Measurements from ENCODE around the gene PSD. TPM values are rescaled to one million over a fixed set of nuclear protein-coding genes. Genes with fewer than 3 reads are reported as not detected.

Gene PSD
- total RNA-seq, 1 donor from 2014 or later, result 88.5 TPM

DNA sequence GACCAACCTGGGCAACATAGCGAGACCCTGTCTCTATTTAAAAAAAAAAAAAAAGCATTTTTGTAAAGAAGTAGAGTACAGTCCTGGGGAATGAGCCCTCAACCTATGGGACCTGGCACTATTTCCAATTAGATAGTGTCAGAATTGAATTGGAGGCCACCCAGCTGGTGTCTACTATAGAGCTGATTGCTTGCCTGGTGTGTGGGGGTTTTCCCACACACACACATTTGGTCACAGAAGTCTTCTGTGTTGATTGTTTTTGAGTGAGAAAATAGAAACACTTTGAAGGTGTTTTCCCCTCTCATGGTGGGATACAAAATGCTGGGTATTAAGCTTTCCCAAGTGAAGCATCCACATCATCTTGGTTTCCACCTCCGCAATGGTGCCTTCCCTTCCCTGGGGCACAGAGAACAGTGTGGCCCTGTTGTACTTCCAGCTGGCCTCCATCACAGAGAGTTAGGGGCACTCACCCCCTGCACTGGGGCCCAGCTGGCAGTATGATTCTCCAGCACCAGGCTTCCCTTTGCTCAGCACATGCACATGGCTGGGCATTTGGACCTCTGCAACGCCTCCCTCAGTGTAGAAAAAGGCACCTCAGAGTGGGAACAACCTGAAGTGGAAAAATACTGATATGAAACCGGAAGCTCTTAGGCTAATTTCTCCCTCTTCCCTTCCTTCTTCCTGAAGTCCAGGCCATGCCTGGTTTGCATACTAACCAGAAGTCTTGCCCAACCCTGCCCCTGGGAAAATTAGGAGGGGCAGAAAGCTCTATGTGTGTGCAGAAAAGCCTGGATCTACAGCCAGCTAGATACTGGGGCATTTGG is 33.8 kb downstream of the PSD start:
- Mint-ChIP-seq H3K27ac (ENCODE audit: unreplicated experiment) (no peak overlapping the region), H3K27me3 (ENCODE audit: unreplicated experiment) (peaks cover 2% of the 10 kb centered on the region), H3K9me3 (ENCODE audit: unreplicated experiment) (no peaks in the 10 kb centered on the region), H3K4me1 (ENCODE audit: low read depth, unreplicated experiment) (no peaks in the 10 kb centered on the region), H3K36me3 (ENCODE audit: unreplicated experiment) (no peaks in the 10 kb centered on the region), H3K4me3 (ENCODE audit: unreplicated experiment) (no peak overlapping the region)
- TF ChIP-seq, protein P1, sequence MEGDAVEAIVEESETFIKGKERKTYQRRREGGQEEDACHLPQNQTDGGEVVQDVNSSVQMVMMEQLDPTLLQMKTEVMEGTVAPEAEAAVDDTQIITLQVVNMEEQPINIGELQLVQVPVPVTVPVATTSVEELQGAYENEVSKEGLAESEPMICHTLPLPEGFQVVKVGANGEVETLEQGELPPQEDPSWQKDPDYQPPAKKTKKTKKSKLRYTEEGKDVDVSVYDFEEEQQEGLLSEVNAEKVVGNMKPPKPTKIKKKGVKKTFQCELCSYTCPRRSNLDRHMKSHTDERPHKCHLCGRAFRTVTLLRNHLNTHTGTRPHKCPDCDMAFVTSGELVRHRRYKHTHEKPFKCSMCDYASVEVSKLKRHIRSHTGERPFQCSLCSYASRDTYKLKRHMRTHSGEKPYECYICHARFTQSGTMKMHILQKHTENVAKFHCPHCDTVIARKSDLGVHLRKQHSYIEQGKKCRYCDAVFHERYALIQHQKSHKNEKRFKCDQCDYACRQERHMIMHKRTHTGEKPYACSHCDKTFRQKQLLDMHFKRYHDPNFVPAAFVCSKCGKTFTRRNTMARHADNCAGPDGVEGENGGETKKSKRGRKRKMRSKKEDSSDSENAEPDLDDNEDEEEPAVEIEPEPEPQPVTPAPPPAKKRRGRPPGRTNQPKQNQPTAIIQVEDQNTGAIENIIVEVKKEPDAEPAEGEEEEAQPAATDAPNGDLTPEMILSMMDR (IDR thresholded peaks at IDR 0.05; ENCODE audit: partially characterized antibody, unreplicated experiment), result no peak
- no peak for DNase-seq

DNA sequence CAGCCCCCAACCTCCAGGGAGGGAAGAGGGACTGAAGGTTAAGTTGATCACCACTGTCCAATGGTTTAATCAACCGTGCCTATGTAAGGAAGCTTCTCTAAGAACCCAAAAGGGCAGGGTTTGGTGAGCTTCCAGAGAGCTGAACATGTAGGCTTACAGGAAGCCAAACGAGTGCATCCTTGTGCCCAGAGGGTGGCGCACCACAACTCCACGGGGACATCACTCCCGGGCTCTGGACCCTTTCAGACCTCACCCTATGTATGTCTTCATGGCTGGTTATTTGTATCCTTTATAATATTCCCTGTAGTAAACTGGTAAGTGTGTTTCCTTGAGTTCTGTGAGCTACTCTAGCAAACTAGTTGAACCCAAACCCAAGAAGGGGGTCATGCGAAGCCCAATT is 34.5 kb downstream of the PSD start:
- TF ChIP-seq, protein P1 (IDR thresholded peaks at IDR 0.05; ENCODE audit: partially characterized antibody, unreplicated experiment), result no peak
- no peak overlapping the region for H3K4me3 Mint-ChIP-seq (ENCODE audit: unreplicated experiment)
- no peak for DNase-seq

DNA sequence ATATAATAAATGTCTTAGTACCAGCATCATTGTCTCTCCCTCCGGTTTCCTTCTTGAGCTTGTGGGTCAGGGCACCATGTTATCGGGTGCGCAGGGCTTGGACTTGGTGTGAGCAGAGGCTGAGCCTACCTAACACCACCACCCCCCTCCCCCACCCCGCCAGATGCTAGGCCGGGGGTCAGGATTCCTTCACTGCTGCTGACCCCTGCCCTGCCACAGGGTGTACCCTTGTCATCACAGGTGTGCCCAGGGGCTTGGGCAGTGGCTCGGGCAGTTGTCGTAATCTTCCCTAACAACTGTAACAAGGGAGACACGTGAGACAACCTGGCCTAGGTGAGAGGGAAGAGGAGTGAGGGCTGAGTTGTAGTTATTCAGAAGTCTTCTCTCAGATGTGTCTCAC is 35.7 kb downstream of the PSD start:
- Mint-ChIP-seq H3K27ac (ENCODE audit: unreplicated experiment) (no peak overlapping the region), H3K4me3 (ENCODE audit: unreplicated experiment) (no peak overlapping the region), H3K27me3 (ENCODE audit: unreplicated experiment) (peaks cover 2% of the 10 kb centered on the region), H3K4me1 (ENCODE audit: low read depth, unreplicated experiment) (no peaks in the 10 kb centered on the region), H3K36me3 (ENCODE audit: unreplicated experiment) (no peaks in the 10 kb centered on the region), H3K9me3 (ENCODE audit: unreplicated experiment) (no peaks in the 10 kb centered on the region)
- TF ChIP-seq, protein P1 (IDR thresholded peaks at IDR 0.05; ENCODE audit: partially characterized antibody, unreplicated experiment), result no peak
- DNase-seq, result no peak

More for the DNA sequence above, 34.5 kb downstream of the PSD start:
- Mint-ChIP-seq H3K27me3 (ENCODE audit: unreplicated experiment) (peaks cover 2% of the 10 kb centered on the region), H3K9me3 (ENCODE audit: unreplicated experiment) (no peaks in the 10 kb centered on the region), H3K27ac (ENCODE audit: unreplicated experiment) (no peak overlapping the region), H3K36me3 (ENCODE audit: unreplicated experiment) (no peaks in the 10 kb centered on the region), H3K4me1 (ENCODE audit: low read depth, unreplicated experiment) (no peaks in the 10 kb centered on the region)

DNA sequence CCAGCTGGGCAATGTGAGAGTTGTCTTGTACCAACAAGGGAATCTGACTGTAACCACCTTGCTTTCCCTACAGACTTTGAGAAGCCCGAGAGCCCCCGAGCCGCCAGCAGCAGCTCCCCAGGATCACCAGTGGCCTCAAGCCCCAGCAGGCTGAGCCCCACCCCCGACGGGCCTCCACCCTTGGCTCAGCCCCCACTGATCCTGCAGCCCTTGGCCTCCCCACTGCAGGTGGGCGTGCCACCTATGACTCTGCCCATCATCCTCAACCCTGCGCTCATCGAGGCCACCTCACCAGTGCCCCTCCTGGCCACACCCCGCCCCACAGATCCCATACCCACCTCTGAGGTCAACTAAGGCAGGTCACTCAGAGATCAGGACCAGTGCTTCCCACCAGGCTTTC is 36.6 kb downstream of the PSD start:
- H3K9me3 Mint-ChIP-seq (ENCODE audit: unreplicated experiment), result no peaks in the 10 kb centered on the region
- DNase-seq, result no peak
- H3K4me3 Mint-ChIP-seq (ENCODE audit: unreplicated experiment), result no peak overlapping the region
- H3K27ac Mint-ChIP-seq (ENCODE audit: unreplicated experiment), result no peak overlapping the region
- no peaks in the 10 kb centered on the region for H3K36me3 Mint-ChIP-seq (ENCODE audit: unreplicated experiment)
- H3K27me3 Mint-ChIP-seq (ENCODE audit: unreplicated experiment), result peaks cover 2% of the 10 kb centered on the region
- H3K4me1 Mint-ChIP-seq (ENCODE audit: low read depth, unreplicated experiment), result no peaks in the 10 kb centered on the region
- TF ChIP-seq, protein P1 (IDR thresholded peaks at IDR 0.05; ENCODE audit: partially characterized antibody, unreplicated experiment), result no peak

DNA sequence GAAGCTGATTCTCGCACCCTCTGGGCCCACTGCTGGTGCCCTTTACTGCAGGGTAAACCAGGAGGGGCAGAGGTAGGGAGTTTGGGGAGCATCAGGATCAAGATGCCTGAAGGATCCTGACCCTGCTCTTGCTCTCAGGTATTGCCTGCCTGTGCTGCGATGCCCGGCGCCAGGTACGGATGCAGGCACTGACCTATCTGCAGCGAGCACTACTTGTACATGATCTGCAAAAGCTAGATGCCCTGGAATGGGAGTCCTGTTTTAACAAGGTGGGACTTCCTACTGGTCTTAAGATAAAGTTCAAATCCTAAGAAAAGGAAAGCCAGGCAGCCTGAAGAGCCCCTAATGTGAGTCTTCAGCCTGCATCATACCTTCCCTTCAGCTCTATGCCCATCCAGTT is 39.2 kb downstream of the PSD start:
- TF ChIP-seq, protein P1 (IDR thresholded peaks at IDR 0.05; ENCODE audit: partially characterized antibody, unreplicated experiment), result no peak
- DNase-seq, result no peak
- no peaks in the 10 kb centered on the region for H3K36me3 Mint-ChIP-seq (ENCODE audit: unreplicated experiment)
- no peaks in the 10 kb centered on the region for H3K9me3 Mint-ChIP-seq (ENCODE audit: unreplicated experiment)
- H3K27me3 Mint-ChIP-seq (ENCODE audit: unreplicated experiment), result peaks cover 2% of the 10 kb centered on the region
- H3K4me1 Mint-ChIP-seq (ENCODE audit: low read depth, unreplicated experiment), result no peaks in the 10 kb centered on the region
- no peak overlapping the region for H3K27ac Mint-ChIP-seq (ENCODE audit: unreplicated experiment)
- no peak overlapping the region for H3K4me3 Mint-ChIP-seq (ENCODE audit: unreplicated experiment)
